ENCODE measurements around the gene SLC3A2. TPM values are rescaled to one million over a fixed set of nuclear protein-coding genes. Genes with fewer than 3 reads are reported as not detected.

SLC3A2 gene
- total and polyA plus RNA-seq, 2 of the 13 experiments (the other 11 are each of a cell fraction or from before 2014, with no cell fraction given): 213 to 226 TPM

DNA sequence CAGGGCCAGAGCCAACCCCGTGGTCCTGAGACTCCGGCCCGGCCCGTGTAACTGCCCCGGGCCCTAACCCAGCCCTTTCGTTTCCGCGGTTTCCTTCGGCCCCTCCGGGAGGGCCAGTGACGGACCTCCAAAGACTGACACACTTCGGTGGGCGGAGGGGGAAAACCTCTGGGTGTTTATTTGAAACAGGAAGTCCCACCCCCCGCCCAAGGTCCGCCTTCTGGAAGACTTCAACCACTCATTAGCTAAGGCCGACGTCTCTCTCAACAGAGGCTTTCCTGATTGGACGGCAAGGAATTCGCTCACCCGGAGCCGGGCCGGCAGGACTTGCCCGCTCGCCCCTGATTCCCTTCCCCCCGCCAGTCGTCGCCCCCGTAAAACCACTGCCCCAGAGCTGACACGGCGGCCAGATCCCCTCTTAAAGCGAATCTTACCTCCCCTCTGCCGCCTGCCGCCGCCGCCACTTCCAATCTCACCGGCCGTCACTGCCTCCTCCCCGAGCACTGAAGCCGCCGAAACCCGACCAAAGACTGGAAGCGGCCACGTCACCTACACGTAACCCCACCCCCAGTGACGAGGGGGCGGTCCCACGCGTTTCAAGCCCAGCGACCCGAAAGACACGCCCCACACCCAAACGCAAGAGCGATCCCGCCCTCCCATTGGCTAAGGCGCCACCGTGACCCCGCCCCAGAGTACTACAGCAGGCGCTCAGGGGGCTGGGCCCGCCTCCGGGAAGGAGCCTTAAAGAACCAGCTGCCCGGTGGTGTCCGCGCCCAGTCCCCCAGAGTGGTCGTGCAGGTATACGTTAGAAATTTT is 49.0 kb upstream of the SLC3A2 start, which contains the start of gene STX5 (continued):
- TF ChIP-seq ZNF282 (IDR thresholded peaks at IDR 0.05; ENCODE audit: partially characterized antibody): no peak
- TF ChIP-seq ISX (CRISPR knock-in tag; conservative IDR thresholded peaks at IDR 0.05): no peak
- TF ChIP-seq ZNF343 (CRISPR knock-in tag; IDR thresholded peaks at IDR 0.05): peak; percentile 79
- TF ChIP-seq, protein P1, sequence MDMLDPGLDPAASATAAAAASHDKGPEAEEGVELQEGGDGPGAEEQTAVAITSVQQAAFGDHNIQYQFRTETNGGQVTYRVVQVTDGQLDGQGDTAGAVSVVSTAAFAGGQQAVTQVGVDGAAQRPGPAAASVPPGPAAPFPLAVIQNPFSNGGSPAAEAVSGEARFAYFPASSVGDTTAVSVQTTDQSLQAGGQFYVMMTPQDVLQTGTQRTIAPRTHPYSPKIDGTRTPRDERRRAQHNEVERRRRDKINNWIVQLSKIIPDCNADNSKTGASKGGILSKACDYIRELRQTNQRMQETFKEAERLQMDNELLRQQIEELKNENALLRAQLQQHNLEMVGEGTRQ (IDR thresholded peaks at IDR 0.05; ENCODE audit: low read depth, low read length): peak; percentile 26; the same call in 1 of the 2 replicates
- TF ChIP-seq, protein P1 (CRISPR knock-in tag; IDR thresholded peaks at IDR 0.05; ENCODE audit: borderline replicate concordance): peak; percentile 61
- TF ChIP-seq ZFX (CRISPR knock-in tag; IDR thresholded peaks at IDR 0.05; ENCODE audit: low read depth): peak; percentile 73; the same call in 1 of the 2 replicates
- TF ChIP-seq ZNF274 (CRISPR knock-in tag; IDR thresholded peaks at IDR 0.05): peak; percentile 63; the same call in 1 of the 2 replicates
- no peak for TF ChIP-seq MEIS1 (CRISPR knock-in tag; IDR thresholded peaks at IDR 0.05; ENCODE audit: borderline replicate concordance)
- TF ChIP-seq ZEB1 (IDR thresholded peaks at IDR 0.05; ENCODE audit: insufficient replicate concordance, low read depth): no peak
- TF ChIP-seq ZNF224 (CRISPR knock-in tag; IDR thresholded peaks at IDR 0.05): peak; percentile 84; the same call in 1 of the 2 replicates
- 0 out of 2 replicates have a peak, but pooled peaks have one; percentile 38 for TF ChIP-seq ZNF124 (CRISPR knock-in tag; IDR thresholded peaks at IDR 0.05)
- peak; percentile 47; the same call in 1 of the 2 replicates for TF ChIP-seq HNRNPL (IDR thresholded peaks at IDR 0.05; ENCODE audit: low read depth, low read length)
- peak; percentile 74 for TF ChIP-seq GABPA (IDR thresholded peaks at IDR 0.05; ENCODE audit: low read depth, low read length)
- peak; percentile 94 for TF ChIP-seq GABPA (CRISPR knock-in tag; IDR thresholded peaks at IDR 0.05; ENCODE audit: low read depth)
- TF ChIP-seq ZNF460 (CRISPR knock-in tag; IDR thresholded peaks at IDR 0.05; ENCODE audit: borderline replicate concordance): no peak
- TF ChIP-seq, protein P2, sequence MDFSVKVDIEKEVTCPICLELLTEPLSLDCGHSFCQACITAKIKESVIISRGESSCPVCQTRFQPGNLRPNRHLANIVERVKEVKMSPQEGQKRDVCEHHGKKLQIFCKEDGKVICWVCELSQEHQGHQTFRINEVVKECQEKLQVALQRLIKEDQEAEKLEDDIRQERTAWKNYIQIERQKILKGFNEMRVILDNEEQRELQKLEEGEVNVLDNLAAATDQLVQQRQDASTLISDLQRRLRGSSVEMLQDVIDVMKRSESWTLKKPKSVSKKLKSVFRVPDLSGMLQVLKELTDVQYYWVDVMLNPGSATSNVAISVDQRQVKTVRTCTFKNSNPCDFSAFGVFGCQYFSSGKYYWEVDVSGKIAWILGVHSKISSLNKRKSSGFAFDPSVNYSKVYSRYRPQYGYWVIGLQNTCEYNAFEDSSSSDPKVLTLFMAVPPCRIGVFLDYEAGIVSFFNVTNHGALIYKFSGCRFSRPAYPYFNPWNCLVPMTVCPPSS (IDR thresholded peaks at IDR 0.05): no peak
- 0 out of 2 replicates have a peak, but pooled peaks have one; percentile 17 for TF ChIP-seq ZNF850 (CRISPR knock-in tag; conservative IDR thresholded peaks at IDR 0.05)
- 0 out of 2 replicates have a peak, but pooled peaks have one; percentile 63 for TF ChIP-seq WIZ (CRISPR knock-in tag; IDR thresholded peaks at IDR 0.05)
- peak; percentile 78 for TF ChIP-seq SP4 (CRISPR knock-in tag; IDR thresholded peaks at IDR 0.05)
- peak; percentile 6 for TF ChIP-seq SKI (IDR thresholded peaks at IDR 0.05; ENCODE audit: partially characterized antibody)
- TF ChIP-seq CBFB (CRISPR knock-in tag; IDR thresholded peaks at IDR 0.05): no peak
- TF ChIP-seq, protein P3, sequence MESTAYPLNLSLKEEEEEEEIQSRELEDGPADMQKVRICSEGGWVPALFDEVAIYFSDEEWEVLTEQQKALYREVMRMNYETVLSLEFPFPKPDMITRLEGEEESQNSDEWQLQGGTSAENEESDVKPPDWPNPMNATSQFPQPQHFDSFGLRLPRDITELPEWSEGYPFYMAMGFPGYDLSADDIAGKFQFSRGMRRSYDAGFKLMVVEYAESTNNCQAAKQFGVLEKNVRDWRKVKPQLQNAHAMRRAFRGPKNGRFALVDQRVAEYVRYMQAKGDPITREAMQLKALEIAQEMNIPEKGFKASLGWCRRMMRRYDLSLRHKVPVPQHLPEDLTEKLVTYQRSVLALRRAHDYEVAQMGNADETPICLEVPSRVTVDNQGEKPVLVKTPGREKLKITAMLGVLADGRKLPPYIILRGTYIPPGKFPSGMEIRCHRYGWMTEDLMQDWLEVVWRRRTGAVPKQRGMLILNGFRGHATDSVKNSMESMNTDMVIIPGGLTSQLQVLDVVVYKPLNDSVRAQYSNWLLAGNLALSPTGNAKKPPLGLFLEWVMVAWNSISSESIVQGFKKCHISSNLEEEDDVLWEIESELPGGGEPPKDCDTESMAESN (CRISPR knock-in tag; conservative IDR thresholded peaks at IDR 0.05): peak; percentile 82
- TF ChIP-seq, protein P4, sequence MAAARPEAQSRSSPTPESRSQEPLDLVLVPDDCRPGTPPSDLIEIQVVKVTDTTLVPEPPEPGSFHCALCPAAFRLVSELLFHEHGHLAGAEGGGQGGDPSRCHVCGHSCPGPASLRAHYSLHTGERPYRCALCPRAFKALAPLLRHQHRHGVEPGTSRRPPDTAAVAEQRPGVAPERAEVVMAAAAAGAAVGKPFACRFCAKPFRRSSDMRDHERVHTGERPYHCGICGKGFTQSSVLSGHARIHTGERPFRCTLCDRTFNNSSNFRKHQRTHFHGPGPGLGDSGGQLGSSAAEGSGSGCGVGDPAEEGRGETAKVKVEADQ (CRISPR knock-in tag; IDR thresholded peaks at IDR 0.05; ENCODE audit: borderline replicate concordance): peak; percentile 87
- TF ChIP-seq PHF21A (CRISPR knock-in tag; IDR thresholded peaks at IDR 0.05): 0 out of 2 replicates have a peak, but pooled peaks have one; percentile 7
